ENCODE data around the gene CAPN14. TPM values are rescaled to one million over a fixed set of nuclear protein-coding genes. Genes with fewer than 3 reads are reported as not detected.

The CAPN14 gene
- total RNA-seq, 6 donors from 2014 or later, result 0.11 to 1.0 (median 0.27) TPM

GRCh38 chr2:31207790-31208189, 9.5 kb downstream of the CAPN14 start:
- WGBS, 2 donors, result 58 to 62% methylated on average over 2 of the region's 2 CpGs
- ATAC-seq (ENCODE audit: low FRiP score in 2 of 2) (no peak), DNase-seq (no peak)

GRCh38 chr2:31205613-31206012, 11.7 kb downstream of the CAPN14 start:
- Histone ChIP-seq H3K27me3 (no peaks in the 10 kb centered on the region), H3K36me3 (no peaks in the 10 kb centered on the region), H3K27ac (no peak overlapping the region), H3K4me3 (no peak overlapping the region), H3K9me3 (no peaks in the 10 kb centered on the region), H3K4me1 (peaks cover 0 to 4% (median 0%) of the 10 kb centered on the region in 4 donors)
- 77 to 78% methylated on average over 3 of the region's 3 CpGs for WGBS, 2 donors
- DNase-seq, result no peak
- ATAC-seq (ENCODE audit: low FRiP score in 2 of 2), result no peak
- no peak for TF ChIP-seq CTCF (IDR thresholded peaks at IDR 0.05)
- no peak for TF ChIP-seq EP300 (IDR thresholded peaks at IDR 0.05)
- TF ChIP-seq POLR2A (IDR thresholded peaks at IDR 0.05), result no peak
- no peak for TF ChIP-seq POLR2AphosphoS5 (IDR thresholded peaks at IDR 0.05)

More at GRCh38 chr2:31207790-31208189, 9.5 kb downstream of the CAPN14 start:
- Histone ChIP-seq H3K4me3 (no peak overlapping the region), H3K4me1 (peaks cover 0 to 4% (median 0%) of the 10 kb centered on the region in 4 donors), H3K9me3 (no peaks in the 10 kb centered on the region), H3K36me3 (no peaks in the 10 kb centered on the region), H3K27me3 (no peaks in the 10 kb centered on the region), H3K27ac (no peak overlapping the region)
- TF ChIP-seq POLR2A (IDR thresholded peaks at IDR 0.05) (no peak), EP300 (IDR thresholded peaks at IDR 0.05) (no peak), CTCF (IDR thresholded peaks at IDR 0.05) (no peak), POLR2AphosphoS5 (IDR thresholded peaks at IDR 0.05) (no peak)

- WGBS, 2 donors, result 67 to 78% methylated on average over 3 to 9 of the region's 9 CpGs
- Histone ChIP-seq H3K27ac (no peak overlapping the region), H3K9me3 (no peaks in the 10 kb centered on the region), H3K4me1 (peaks cover 0 to 4% (median 0%) of the 10 kb centered on the region in 4 donors), H3K27me3 (no peaks in the 10 kb centered on the region), H3K4me3 (no peak overlapping the region), H3K36me3 (no peaks in the 10 kb centered on the region)
- DNase-seq (no peak), ATAC-seq (ENCODE audit: low FRiP score in 2 of 2) (no peak)
- no peak for TF ChIP-seq CTCF (IDR thresholded peaks at IDR 0.05)
- TF ChIP-seq POLR2A (IDR thresholded peaks at IDR 0.05), result no peak
- no peak for TF ChIP-seq POLR2AphosphoS5 (IDR thresholded peaks at IDR 0.05)
- no peak for TF ChIP-seq EP300 (IDR thresholded peaks at IDR 0.05)
Measured at GRCh38 chr2:31205186-31205585, 12.1 kb downstream of the CAPN14 start.

GRCh38 chr2:31204783-31205182, 12.5 kb downstream of the CAPN14 start:
- WGBS, 2 donors, result 70 to 96% methylated on average over 6 of the region's 6 CpGs
- Histone ChIP-seq H3K4me3 (no peak overlapping the region), H3K27ac (no peak overlapping the region), H3K36me3 (no peaks in the 10 kb centered on the region), H3K9me3 (no peaks in the 10 kb centered on the region), H3K27me3 (no peaks in the 10 kb centered on the region), H3K4me1 (peaks cover 0 to 4% (median 0%) of the 10 kb centered on the region in 4 donors)
- ATAC-seq (ENCODE audit: low FRiP score in 2 of 2), result no peak
- TF ChIP-seq EP300 (IDR thresholded peaks at IDR 0.05) (no peak), CTCF (IDR thresholded peaks at IDR 0.05) (no peak), POLR2AphosphoS5 (IDR thresholded peaks at IDR 0.05) (no peak), POLR2A (IDR thresholded peaks at IDR 0.05) (no peak)
- DNase-seq, result no peak

- peaks cover 0 to 4% (median 0%) of the 10 kb centered on the region in 4 donors for H3K4me1 ChIP-seq
- H3K27me3 ChIP-seq, result no peaks in the 10 kb centered on the region
- H3K9me3 ChIP-seq, result no peaks in the 10 kb centered on the region
- H3K4me3 ChIP-seq, result no peak overlapping the region
- TF ChIP-seq POLR2A (IDR thresholded peaks at IDR 0.05), result no peak
- TF ChIP-seq POLR2AphosphoS5 (IDR thresholded peaks at IDR 0.05), result no peak
- TF ChIP-seq CTCF (IDR thresholded peaks at IDR 0.05), result no peak
- TF ChIP-seq EP300 (IDR thresholded peaks at IDR 0.05), result no peak
- H3K36me3 ChIP-seq, result no peaks in the 10 kb centered on the region
- DNase-seq (no peak), ATAC-seq (ENCODE audit: low FRiP score in 2 of 2) (no peak)
- no peak overlapping the region for H3K27ac ChIP-seq
Measured at GRCh38 chr2:31203916-31204315, 13.4 kb downstream of the CAPN14 start.

Measured in upper lobe of left lung (tissue), 6 donors.